A673 (cell line): ENCODE measurements around the gene LAD1.

ENCODE experiments used
- CTCF ChIP-seq: fragments of 300-800, 200-600 bp; sonication (generic); conservative IDR thresholded peaks from 2 replicates; pipeline ENCODE4 v1.5.1; 2017; ENCODE audit warnings: low read depth, mild to moderate bottlenecking, antibody characterized with exemption, low read length, moderate library complexity, mixed read lengths
- EZH2 ChIP-seq: fragments of 200-600 bp; sonication (generic); IDR thresholded peaks from 2 replicates; pipeline ENCODE4 v1.6.1; 2017; ENCODE audit warnings: borderline replicate concordance, low read depth, mild to moderate bottlenecking, mixed read lengths, antibody characterized with exemption, low read length; ENCODE audit not compliant: poor library complexity, severe bottlenecking

GRCh38 chr1:201408834-201409200, 9.7 kb upstream of the LAD1 start:
- TF ChIP-seq CTCF: no peak
- no peak for TF ChIP-seq EZH2
